GM21515 (cell line): Measurements from ENCODE around the gene TMEM140.

Experiments
- ATAC-seq: cut with Tn5 transposase; IDR thresholded peaks from one replicate; pipeline ENCODE4 v1.9.1; 2021; ENCODE audit not compliant: unreplicated experiment

TMEM140 gene

GRCh38 chr7:135158141-135158655, 10.3 kb downstream of the TMEM140 start:
- ATAC-seq: no peak

GRCh38 chr7:135158874-135159273, 11.0 kb downstream of the TMEM140 start:
- ATAC-seq: no peak

- ATAC-seq: no peak
Measured at GRCh38 chr7:135159359-135160085, 11.7 kb downstream of the TMEM140 start.

GRCh38 chr7:135160098-135160857, 12.4 kb downstream of the TMEM140 start:
- ATAC-seq: peak; percentile 42

- no peak for ATAC-seq
Measured at GRCh38 chr7:135160858-135161653, 13.2 kb downstream of the TMEM140 start.

GRCh38 chr7:135161669-135162068, 13.8 kb downstream of the TMEM140 start:
- no peak for ATAC-seq

GRCh38 chr7:135162382-135163001, 14.6 kb downstream of the TMEM140 start:
- ATAC-seq: no peak

GRCh38 chr7:135164357-135165061, 16.6 kb downstream of the TMEM140 start:
- no peak for ATAC-seq

GRCh38 chr7:135165862-135166261, 18.0 kb downstream of the TMEM140 start:
- ATAC-seq: no peak

- ATAC-seq: no peak
Measured at GRCh38 chr7:135166338-135166990, 18.6 kb downstream of the TMEM140 start.

- no peak for ATAC-seq
Measured at GRCh38 chr7:135167365-135167917, 19.6 kb downstream of the TMEM140 start.

GRCh38 chr7:135168001-135168400, 20.1 kb downstream of the TMEM140 start:
- no peak for ATAC-seq

- no peak for ATAC-seq
Measured at GRCh38 chr7:135168489-135169140, 20.7 kb downstream of the TMEM140 start.

- peak; percentile 42 for ATAC-seq
Measured at GRCh38 chr7:135169141-135169963, 21.5 kb downstream of the TMEM140 start.

GRCh38 chr7:135169964-135170273, 22.0 kb downstream of the TMEM140 start:
- ATAC-seq: no peak

- ATAC-seq: peak; percentile 63
Measured at GRCh38 chr7:135170274-135170997, 22.6 kb downstream of the TMEM140 start, which contains the start of gene CYREN. CYREN (minus strand) TSS chr7:135170707; CDS start chr7:135168922, 1,785 bp downstream.

GRCh38 chr7:135170998-135171481, 23.2 kb downstream of the TMEM140 start:
- ATAC-seq: peak; percentile 35
